BJ (cell line): Measurements from ENCODE around the gene NEURL1B. TPM values are rescaled to one million over a fixed set of nuclear protein-coding genes. Genes with fewer than 3 reads are reported as not detected.

ENCODE experiments used
- CTCF ChIA-PET: fragments of 350-600 bp; formaldehyde crosslinking; extraction: SDS; loops from one replicate; lab custom pipeline; 2021; ENCODE audit warnings: antibody characterized with exemption, inconsistent platforms; lab: Yijun Ruan, JAX
- POLR2A ChIA-PET: fragments of 300-600 bp; sonication (Branson Sonifier 250); formaldehyde crosslinking; extraction: SDS; loops from one replicate; lab custom pipeline; 2021; ENCODE audit warnings: antibody characterized with exemption; lab: Charles Lee
- DNase-seq: peaks from one replicate; pipeline ENCODE4 v3.0.0-alpha.2; 2011; ENCODE audit warnings: low read depth
- H3K27me3 ChIP-seq: 2 replicates; pipeline ENCODE4 v1.6.0; 2011; ENCODE audit warnings: low read length; ENCODE audit not compliant: control insufficient read depth, insufficient read depth
- H3K36me3 ChIP-seq: 2 replicates; pipeline ENCODE4 v1.5.1; 2011; ENCODE audit warnings: low read length; ENCODE audit not compliant: control insufficient read depth, insufficient read depth
- H3K4me3 ChIP-seq: 2 replicates; pipeline ENCODE4 v1.5.1; 2011; ENCODE audit warnings: low read depth, mild to moderate bottlenecking, control low read depth, low read length
- CTCF ChIP-seq: IDR thresholded peaks from 2 replicates; pipeline ENCODE4 v1.5.1; 2011; ENCODE audit warnings: low read depth, mild to moderate bottlenecking, control low read depth, inconsistent platforms, low read length, moderate library complexity; ENCODE audit not compliant: insufficient read depth
- polyA plus RNA-seq: library from polyadenylated mRNA; depleted of rRNA; stranded (reverse); fragments of >200 nt; gene quantifications from 2 replicates; pipeline ENCODE4 v1.2.3, GENCODE V29; 2011

NEURL1B gene
- polyA plus RNA-seq, 1 experiment, result 2.3 TPM

- DNase-seq, result no peak
- no peak for TF ChIP-seq CTCF
- Histone ChIP-seq H3K27me3 (peaks cover 10% of the 10 kb centered on the region), H3K4me3 (no peak overlapping the region), H3K36me3 (no peaks in the 10 kb centered on the region)
- ChIA-PET POLR2A (no interaction called here), CTCF (no interaction called here)
Observed at GRCh38 chr5:172634106-172634899, 6.8 kb upstream of the NEURL1B start.

GRCh38 chr5:172635038-172635437 is 6.0 kb upstream of the NEURL1B start:
- H3K36me3 ChIP-seq, result no peaks in the 10 kb centered on the region
- POLR2A ChIA-PET, result no interaction called here
- CTCF ChIA-PET, result interaction anchor here (0.7 kb wide), 1 partner anchor 62 kb away, joined by 3 read pairs; no protein-coding TSS in a partner anchor
- no peak for DNase-seq
- H3K27me3 ChIP-seq, result peaks cover 8% of the 10 kb centered on the region
- H3K4me3 ChIP-seq, result no peak overlapping the region
- no peak for TF ChIP-seq CTCF

GRCh38 chr5:172636279-172637050 is 4.6 kb upstream of the NEURL1B start:
- H3K4me3 ChIP-seq, result no peak overlapping the region
- no peaks in the 10 kb centered on the region for H3K36me3 ChIP-seq
- CTCF ChIA-PET, result no interaction called here
- peaks cover 3% of the 10 kb centered on the region; the same call in 1 of the 2 replicates for H3K27me3 ChIP-seq
- POLR2A ChIA-PET, result no interaction called here
- no peak for TF ChIP-seq CTCF
- no peak for DNase-seq

GRCh38 chr5:172637110-172637580 is 3.9 kb upstream of the NEURL1B start:
- Histone ChIP-seq H3K27me3 (peaks cover 2% of the 10 kb centered on the region; the same call in 1 of the 2 replicates), H3K4me3 (no peak overlapping the region), H3K36me3 (no peaks in the 10 kb centered on the region)
- TF ChIP-seq CTCF, result no peak
- ChIA-PET CTCF (interaction anchor here (0.9 to 1.4 kb wide), 2 partner anchors 15 to 147 kb away, joined by 3 to 4 read pairs; no protein-coding TSS in a partner anchor), POLR2A (no interaction called here)
- no peak for DNase-seq

GRCh38 chr5:172637740-172638139 is 3.3 kb upstream of the NEURL1B start:
- Histone ChIP-seq H3K4me3 (no peak overlapping the region), H3K36me3 (no peaks in the 10 kb centered on the region), H3K27me3 (peaks cover 2% of the 10 kb centered on the region; the same call in 1 of the 2 replicates)
- CTCF ChIA-PET, result interaction anchor here (0.9 to 1.4 kb wide), 2 partner anchors 15 to 147 kb away, joined by 3 to 4 read pairs; no protein-coding TSS in a partner anchor
- no peak for TF ChIP-seq CTCF
- POLR2A ChIA-PET, result no interaction called here
- DNase-seq, result no peak
